SU-DHL-6 (cell line): ENCODE results near the gene PIEZO1.

ENCODE experiments used
- CTCF ChIP-seq: fragments of 200-600 bp; sonication (generic); IDR thresholded peaks from one replicate; pipeline ENCODE4 v1.5.1; 2017; ENCODE audit warnings: antibody characterized with exemption, mild to moderate bottlenecking, low read length, moderate library complexity; ENCODE audit not compliant: insufficient read depth, poor library complexity, severe bottlenecking
- EZH2phosphoT487 ChIP-seq: fragments of 200-600 bp; sonication (generic), shearing (Covaris generic); conservative IDR thresholded peaks from 2 replicates; pipeline ENCODE4 v1.6.1; 2018; ENCODE audit warnings: mild to moderate bottlenecking, antibody characterized with exemption, low read length, moderate library complexity, mixed read lengths

- TF ChIP-seq EZH2phosphoT487 (no peak), CTCF (no peak)
These were observed 70.4 kb downstream of the PIEZO1 start for GRCh38 chr16:88714420-88715302.
